Panc1 (cell line): ENCODE data around the gene THAP10. TPM values are rescaled to one million over a fixed set of nuclear protein-coding genes. Genes with fewer than 3 reads are reported as not detected.

Experiments
- ATAC-seq: fragments of 200-7000 bp; cut with Tn5 transposase; 2 replicates; pipeline ENCODE4 v1.9.1; 2020; ENCODE audit warnings: mild to moderate bottlenecking, moderate library complexity
- BruUV-seq: library from RNA; stranded (reverse); fragments of 400-500 nt; replicated peaks from 2 replicates; lab custom pipeline; 2021; lab: Mats Ljungman, UMichigan
- CTCF ChIA-PET: fragments of 300-600 bp; sonication (Branson Sonifier 250); formaldehyde crosslinking; loops from one replicate; lab custom pipeline; 2022; ENCODE audit warnings: antibody characterized with exemption; lab: Charles Lee
- POLR2A ChIA-PET: fragments of 300-600 bp; sonication (Branson Sonifier 250); formaldehyde crosslinking; loops from one replicate; lab custom pipeline; 2022; ENCODE audit warnings: antibody characterized with exemption; lab: Charles Lee
- DNase-seq: peaks from one replicate; pipeline ENCODE4 v3.0.0-alpha.2; 2010; ENCODE audit warnings: low read depth, low spot score
- H3K27ac ChIP-seq: 2 replicates; pipeline ENCODE4 v1.5.1; 2011; ENCODE audit warnings: mild to moderate bottlenecking, low read length, inconsistent platforms
- H3K27me3 ChIP-seq: fragments of 200-500 bp; sonication (Bioruptor generic); 2 replicates; pipeline ENCODE4 v1.6.0; 2014; ENCODE audit warnings: low read length, inconsistent platforms; ENCODE audit not compliant: control insufficient read depth, insufficient read depth
- H3K36me3 ChIP-seq: fragments of 200-500 bp; sonication (Bioruptor generic); 2 replicates; pipeline ENCODE4 v1.5.1; 2014; ENCODE audit warnings: inconsistent platforms, mild to moderate bottlenecking, low read length, moderate library complexity; ENCODE audit not compliant: control insufficient read depth, insufficient read depth
- H3K4me1 ChIP-seq: 2 replicates; pipeline ENCODE4 v1.5.1; 2011; ENCODE audit warnings: inconsistent platforms, mild to moderate bottlenecking, low read length, moderate library complexity; ENCODE audit not compliant: control insufficient read depth, insufficient read depth
- H3K4me3 ChIP-seq, 2 experiments: 2 replicates each; pipeline ENCODE4 v1.5.1; 2011 to 2012; ENCODE audit warnings: low read depth in 2 of 2, low read length in 2 of 2, mild to moderate bottlenecking in 2 of 2, inconsistent platforms in 1 of 2, moderate library complexity in 1 of 2
- H3K9me3 ChIP-seq: fragments of 200-500 bp; sonication (Bioruptor generic); 2 replicates; pipeline ENCODE4 v1.5.1; 2014; ENCODE audit warnings: low read depth, mild to moderate bottlenecking, inconsistent platforms, low read length, moderate library complexity; ENCODE audit not compliant: control insufficient read depth, insufficient read depth
- POLR2AphosphoS5 ChIP-seq: IDR thresholded peaks from 2 replicates; pipeline ENCODE4 v1.6.1; 2012; ENCODE audit warnings: mild to moderate bottlenecking, low read depth, low read length, moderate library complexity
- SIN3A ChIP-seq: IDR thresholded peaks from 2 replicates; pipeline ENCODE4 v1.6.1; 2012; ENCODE audit warnings: low read depth, mild to moderate bottlenecking, low read length, moderate library complexity, borderline replicate concordance; ENCODE audit not compliant: insufficient read depth
- TCF7L2 ChIP-seq: IDR thresholded peaks from 2 replicates; pipeline ENCODE4 v1.6.1; 2011; ENCODE audit warnings: mild to moderate bottlenecking, low read depth, low read length, inconsistent platforms
- in situ Hi-C: cut with HindIII; loops from 2 replicates; pipeline ENCODE4 v1.10.0; 2016; ENCODE audit warnings: low sequenced_read_pairs, low pct_unique_long_range_greater_than_20kb
- intact Hi-C: fragments of 100-400 bp; cut with micrococcal nuclease; formaldehyde crosslinking; loops from one replicate; pipeline ENCODE4 v1.10.0; 2022; ENCODE audit not compliant: unreplicated experiment
- total RNA-seq: library from RNA; stranded (reverse); gene quantifications from one replicate; pipeline ENCODE4 v1.2.1, GENCODE V29; 2021; ENCODE audit not compliant: unreplicated experiment
- TF ChIP-seq, protein P1 (sequence below), 2 experiments: IDR thresholded peaks; 2 replicates each; pipeline ENCODE4 v1.6.1; 2011 to 2012; ENCODE audit warnings: low read depth in 2 of 2, control low read depth in 1 of 2, low read length in 1 of 2, mild to moderate bottlenecking in 1 of 2, moderate library complexity in 1 of 2; ENCODE audit not compliant: insufficient read depth in 1 of 2
- TF ChIP-seq, protein P2 (sequence below): fragments of 450-650 bp; IDR thresholded peaks from 2 replicates; pipeline ENCODE4 v1.5.1; 2017; ENCODE audit warnings: mild to moderate bottlenecking

Gene THAP10
- total RNA-seq, 1 experiment from 2014 or later = 6.7 TPM

DNA sequence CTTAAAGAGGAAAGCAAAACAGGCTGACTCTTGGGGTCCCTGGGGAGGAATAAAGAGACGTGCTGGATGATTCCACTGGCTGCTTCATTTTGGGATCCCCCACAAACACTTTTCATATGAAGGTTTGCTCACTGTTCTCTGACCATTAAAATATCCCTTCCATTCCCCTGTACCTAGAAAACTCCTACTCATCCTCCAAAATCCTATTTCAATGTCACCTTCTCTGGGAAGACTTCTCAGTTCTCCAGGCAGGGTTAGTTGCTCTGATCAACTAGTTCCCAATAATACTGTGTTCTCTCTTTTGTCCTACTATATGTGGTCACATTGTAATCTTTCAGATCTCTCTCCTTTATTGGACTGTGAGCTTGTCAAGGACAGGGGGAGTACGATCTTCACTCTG, 57.2 kb downstream of the THAP10 start:
- Histone ChIP-seq H3K4me3 (no peak overlapping the region), H3K9me3 (no peaks in the 10 kb centered on the region), H3K27me3 (no peaks in the 10 kb centered on the region), H3K27ac (no peak overlapping the region), H3K4me1 (peaks cover 11% of the 10 kb centered on the region), H3K36me3 (no peaks in the 10 kb centered on the region; the same call in 1 of the 2 replicates)
- ChIA-PET POLR2A (no interaction called here), CTCF (no interaction called here)
- in situ Hi-C loops = no loop called here
- TF ChIP-seq, protein P1, sequence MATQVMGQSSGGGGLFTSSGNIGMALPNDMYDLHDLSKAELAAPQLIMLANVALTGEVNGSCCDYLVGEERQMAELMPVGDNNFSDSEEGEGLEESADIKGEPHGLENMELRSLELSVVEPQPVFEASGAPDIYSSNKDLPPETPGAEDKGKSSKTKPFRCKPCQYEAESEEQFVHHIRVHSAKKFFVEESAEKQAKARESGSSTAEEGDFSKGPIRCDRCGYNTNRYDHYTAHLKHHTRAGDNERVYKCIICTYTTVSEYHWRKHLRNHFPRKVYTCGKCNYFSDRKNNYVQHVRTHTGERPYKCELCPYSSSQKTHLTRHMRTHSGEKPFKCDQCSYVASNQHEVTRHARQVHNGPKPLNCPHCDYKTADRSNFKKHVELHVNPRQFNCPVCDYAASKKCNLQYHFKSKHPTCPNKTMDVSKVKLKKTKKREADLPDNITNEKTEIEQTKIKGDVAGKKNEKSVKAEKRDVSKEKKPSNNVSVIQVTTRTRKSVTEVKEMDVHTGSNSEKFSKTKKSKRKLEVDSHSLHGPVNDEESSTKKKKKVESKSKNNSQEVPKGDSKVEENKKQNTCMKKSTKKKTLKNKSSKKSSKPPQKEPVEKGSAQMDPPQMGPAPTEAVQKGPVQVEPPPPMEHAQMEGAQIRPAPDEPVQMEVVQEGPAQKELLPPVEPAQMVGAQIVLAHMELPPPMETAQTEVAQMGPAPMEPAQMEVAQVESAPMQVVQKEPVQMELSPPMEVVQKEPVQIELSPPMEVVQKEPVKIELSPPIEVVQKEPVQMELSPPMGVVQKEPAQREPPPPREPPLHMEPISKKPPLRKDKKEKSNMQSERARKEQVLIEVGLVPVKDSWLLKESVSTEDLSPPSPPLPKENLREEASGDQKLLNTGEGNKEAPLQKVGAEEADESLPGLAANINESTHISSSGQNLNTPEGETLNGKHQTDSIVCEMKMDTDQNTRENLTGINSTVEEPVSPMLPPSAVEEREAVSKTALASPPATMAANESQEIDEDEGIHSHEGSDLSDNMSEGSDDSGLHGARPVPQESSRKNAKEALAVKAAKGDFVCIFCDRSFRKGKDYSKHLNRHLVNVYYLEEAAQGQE (IDR thresholded peaks at IDR 0.05; ENCODE audit: insufficient read depth in 1 of 2, low read depth in 2 of 2, low read length in 1 of 2) = no peak
- TF ChIP-seq, protein P2, sequence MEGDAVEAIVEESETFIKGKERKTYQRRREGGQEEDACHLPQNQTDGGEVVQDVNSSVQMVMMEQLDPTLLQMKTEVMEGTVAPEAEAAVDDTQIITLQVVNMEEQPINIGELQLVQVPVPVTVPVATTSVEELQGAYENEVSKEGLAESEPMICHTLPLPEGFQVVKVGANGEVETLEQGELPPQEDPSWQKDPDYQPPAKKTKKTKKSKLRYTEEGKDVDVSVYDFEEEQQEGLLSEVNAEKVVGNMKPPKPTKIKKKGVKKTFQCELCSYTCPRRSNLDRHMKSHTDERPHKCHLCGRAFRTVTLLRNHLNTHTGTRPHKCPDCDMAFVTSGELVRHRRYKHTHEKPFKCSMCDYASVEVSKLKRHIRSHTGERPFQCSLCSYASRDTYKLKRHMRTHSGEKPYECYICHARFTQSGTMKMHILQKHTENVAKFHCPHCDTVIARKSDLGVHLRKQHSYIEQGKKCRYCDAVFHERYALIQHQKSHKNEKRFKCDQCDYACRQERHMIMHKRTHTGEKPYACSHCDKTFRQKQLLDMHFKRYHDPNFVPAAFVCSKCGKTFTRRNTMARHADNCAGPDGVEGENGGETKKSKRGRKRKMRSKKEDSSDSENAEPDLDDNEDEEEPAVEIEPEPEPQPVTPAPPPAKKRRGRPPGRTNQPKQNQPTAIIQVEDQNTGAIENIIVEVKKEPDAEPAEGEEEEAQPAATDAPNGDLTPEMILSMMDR = no peak
- TF ChIP-seq TCF7L2 (no peak), SIN3A (no peak), POLR2AphosphoS5 (no peak)
- DNase-seq (no peak), ATAC-seq (no peak)
- BruUV-seq = no TSS peak
- intact Hi-C loops = no loop called here

DNA sequence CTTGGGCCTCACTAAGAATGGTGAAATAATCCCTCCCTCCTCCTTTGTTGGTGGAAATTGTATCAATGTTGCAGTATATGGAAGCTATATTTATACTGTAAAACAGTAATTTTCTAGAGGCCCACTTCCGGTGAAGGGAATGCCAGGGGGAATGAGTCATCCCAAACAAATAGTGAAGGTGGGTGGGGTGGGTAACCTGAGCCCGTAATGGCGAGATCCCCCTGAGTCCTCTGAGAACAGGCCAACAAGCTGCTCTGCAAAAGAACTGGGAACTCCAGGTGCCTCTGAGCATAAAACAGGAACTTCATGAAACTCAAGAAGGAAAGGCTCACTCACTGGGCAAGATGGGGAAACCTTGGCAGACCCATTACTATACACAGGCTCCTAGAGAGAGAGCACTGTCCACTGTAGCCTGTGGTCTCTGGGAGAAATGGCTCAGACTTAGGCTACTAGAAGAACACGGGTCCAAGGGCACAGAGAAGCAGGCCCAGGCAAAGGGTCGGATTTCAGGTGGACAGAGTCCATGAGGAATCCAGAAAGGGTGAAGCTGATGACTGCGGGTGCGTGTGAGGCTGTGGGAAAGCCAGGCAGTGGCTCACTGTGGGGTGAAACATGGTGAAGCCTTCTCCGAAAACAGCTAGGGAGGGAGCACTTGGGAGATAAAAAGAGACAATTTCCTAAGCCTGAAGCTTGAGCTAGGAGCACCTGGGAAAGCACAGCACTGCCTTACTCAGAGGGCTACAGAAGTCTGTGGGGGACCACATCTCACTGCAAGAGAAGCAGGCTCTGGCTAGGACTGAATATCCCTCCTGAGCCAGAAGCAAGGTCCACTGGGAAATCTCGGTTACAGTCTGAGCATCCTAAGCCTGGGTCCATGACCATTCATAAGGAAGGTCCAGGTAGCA, 58.1 kb downstream of the THAP10 start:
- Histone ChIP-seq H3K9me3 (no peaks in the 10 kb centered on the region), H3K4me3 (no peak overlapping the region), H3K4me1 (peaks cover 11% of the 10 kb centered on the region), H3K27me3 (no peaks in the 10 kb centered on the region), H3K36me3 (no peaks in the 10 kb centered on the region; the same call in 1 of the 2 replicates), H3K27ac (peak overlapping the region; percentile 62; the same call in 1 of the 2 replicates)
- BruUV-seq = no TSS peak
- DNase-seq (no peak), ATAC-seq (peak; percentile 70)
- in situ Hi-C loops (no loop called here), intact Hi-C loops (no loop called here)
- TF ChIP-seq SIN3A (no peak), TCF7L2 (no peak), POLR2AphosphoS5 (no peak)
- TF ChIP-seq, protein P2 = no peak
- TF ChIP-seq, protein P1 (IDR thresholded peaks at IDR 0.05; ENCODE audit: insufficient read depth in 1 of 2, low read depth in 2 of 2, low read length in 1 of 2) = no peak
- ChIA-PET CTCF (interaction anchor here (0.7 kb wide), 1 partner anchor 207 kb away, joined by 6 read pairs; no protein-coding TSS in a partner anchor), POLR2A (no interaction called here)
